ENCODE results near the gene SLC22A23. TPM values are rescaled to one million over a fixed set of nuclear protein-coding genes. Genes with fewer than 3 reads are reported as not detected.

SLC22A23 gene
- total RNA-seq, 2 donors from 2014 or later = 85.7 to 89.5 TPM

DNA sequence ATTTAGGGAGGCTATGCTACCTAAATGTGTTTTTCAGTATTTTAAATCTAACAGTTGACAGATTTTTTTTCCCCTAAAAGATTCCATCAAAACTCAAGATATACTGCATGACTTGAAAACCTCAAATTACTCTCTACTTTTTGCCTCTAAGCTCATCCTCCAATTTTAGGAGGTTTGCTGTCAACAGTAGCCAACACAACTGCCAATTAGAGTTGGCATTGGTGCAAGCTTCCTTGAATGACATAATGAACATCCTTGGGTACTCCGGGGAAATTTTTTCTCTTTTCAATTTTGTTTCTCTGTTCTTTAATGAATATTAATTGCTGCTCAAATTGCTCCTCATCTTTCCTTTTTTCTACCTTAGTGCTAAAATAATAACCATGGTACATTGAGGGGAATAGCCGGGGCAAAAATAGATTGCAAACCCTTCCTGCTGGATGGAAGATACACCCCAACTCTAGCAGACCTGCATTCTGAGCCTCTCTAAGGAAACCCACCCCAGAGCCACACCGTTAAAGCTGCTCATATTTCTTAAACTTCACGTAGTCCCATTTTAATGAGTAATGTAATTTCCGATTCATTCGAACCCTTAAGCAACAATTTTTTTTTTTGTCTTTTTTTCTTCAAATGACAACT lies 34.3 kb downstream of the SLC22A23 start:
- intact Hi-C loops (cut with DNase I) = no loop called here
- TF ChIP-seq CTCF (IDR thresholded peaks at IDR 0.05) = no peak
- no peaks in the 10 kb centered on the region for H3K4me1 ChIP-seq
- no peaks in the 10 kb centered on the region for H3K36me3 ChIP-seq
- H3K9ac ChIP-seq (ENCODE audit: low read depth in 2 of 2, low read length in 2 of 2) = no peak overlapping the region
- DNase-seq = no peak
- no peaks in the 10 kb centered on the region for H3K27me3 ChIP-seq
- no peaks in the 10 kb centered on the region for H3K9me3 ChIP-seq
- H3K27ac ChIP-seq = no peak overlapping the region
- no peak overlapping the region for H3K4me3 ChIP-seq

DNA sequence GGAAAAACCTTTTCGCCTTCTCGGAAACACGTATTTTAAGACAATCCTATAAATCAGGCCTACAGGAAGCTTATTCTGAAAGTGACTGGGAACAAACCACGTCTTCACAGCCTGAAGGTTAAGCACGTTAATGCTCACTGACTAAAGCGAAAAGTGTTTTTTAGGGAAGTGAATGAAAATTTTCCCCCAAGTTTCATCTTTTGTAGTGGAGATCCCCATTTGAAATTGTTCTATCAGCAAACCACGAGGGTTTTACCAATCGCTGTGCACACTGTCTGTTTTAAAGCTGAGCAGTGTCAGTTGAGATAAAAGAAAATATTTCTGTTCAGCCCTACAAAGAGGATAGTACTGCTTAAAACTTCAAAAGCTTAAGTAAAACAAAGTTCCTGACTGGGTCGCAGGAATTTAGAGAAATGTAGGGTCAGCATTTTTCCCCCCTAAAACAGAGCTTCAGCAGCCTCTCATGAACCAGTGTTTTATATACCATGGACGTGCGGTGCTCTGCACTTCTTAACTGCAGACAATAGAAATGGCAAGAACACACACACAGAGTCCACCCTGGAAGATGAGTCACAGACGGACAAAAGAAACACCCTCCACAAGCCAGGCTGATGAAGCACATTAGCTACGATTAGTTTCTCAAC lies 34.9 kb downstream of the SLC22A23 start:
- no peak for DNase-seq
- no peaks in the 10 kb centered on the region for H3K4me1 ChIP-seq
- no peak for TF ChIP-seq CTCF (IDR thresholded peaks at IDR 0.05)
- intact Hi-C loops (cut with DNase I) = no loop called here
- H3K9me3 ChIP-seq = no peaks in the 10 kb centered on the region
- no peak overlapping the region for H3K27ac ChIP-seq
- H3K4me3 ChIP-seq = no peak overlapping the region
- no peaks in the 10 kb centered on the region for H3K27me3 ChIP-seq
- H3K36me3 ChIP-seq = no peaks in the 10 kb centered on the region
- no peak overlapping the region for H3K9ac ChIP-seq (ENCODE audit: low read depth in 2 of 2, low read length in 2 of 2)

GRCh38 chr6:3421143-3421542 lies 35.7 kb downstream of the SLC22A23 start:
- no peak for DNase-seq
- H3K9me3 ChIP-seq = no peaks in the 10 kb centered on the region
- H3K27me3 ChIP-seq = no peaks in the 10 kb centered on the region
- no peak overlapping the region for H3K27ac ChIP-seq
- intact Hi-C loops (cut with DNase I) = no loop called here
- TF ChIP-seq CTCF (IDR thresholded peaks at IDR 0.05) = no peak
- H3K4me3 ChIP-seq = no peak overlapping the region
- H3K9ac ChIP-seq (ENCODE audit: low read depth in 2 of 2, low read length in 2 of 2) = no peak overlapping the region
- no peaks in the 10 kb centered on the region for H3K4me1 ChIP-seq
- no peaks in the 10 kb centered on the region for H3K36me3 ChIP-seq

- Histone ChIP-seq H3K9ac (ENCODE audit: low read depth in 2 of 2, low read length in 2 of 2) (no peak overlapping the region), H3K9me3 (no peaks in the 10 kb centered on the region), H3K36me3 (no peaks in the 10 kb centered on the region), H3K27ac (no peak overlapping the region), H3K27me3 (no peaks in the 10 kb centered on the region), H3K4me1 (no peaks in the 10 kb centered on the region), H3K4me3 (no peak overlapping the region)
- TF ChIP-seq CTCF (IDR thresholded peaks at IDR 0.05) = no peak
- intact Hi-C loops (cut with DNase I) = no loop called here
- no peak for DNase-seq
Measured at GRCh38 chr6:3419624-3420272, 37.1 kb downstream of the SLC22A23 start.

DNA sequence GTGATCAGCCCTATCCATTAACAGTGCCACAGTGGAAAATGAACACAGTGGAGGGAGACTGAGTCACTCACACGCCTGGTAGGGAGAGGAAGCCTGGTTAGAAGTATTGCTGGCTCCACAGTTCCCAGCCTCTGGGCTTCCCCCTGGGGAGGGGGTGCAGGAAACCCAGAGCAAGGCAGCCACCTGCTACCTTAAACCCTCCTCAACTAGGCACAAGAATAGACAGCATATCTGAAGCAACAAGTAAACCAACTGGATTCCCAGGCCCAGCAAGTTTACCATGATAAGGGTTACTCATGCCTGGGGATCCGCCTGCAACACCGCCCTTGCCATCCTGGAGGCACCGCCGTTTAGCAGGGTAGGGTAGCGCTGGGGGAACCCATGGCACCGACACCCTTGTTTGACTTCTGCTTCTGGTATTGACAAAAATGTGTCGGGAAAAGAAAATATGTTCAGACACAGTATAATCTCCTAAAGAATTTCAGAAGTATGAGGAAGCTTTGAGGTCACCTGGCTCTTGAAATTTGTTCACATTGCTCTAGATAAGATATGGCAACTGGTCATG lies 38.3 kb downstream of the SLC22A23 start:
- H3K4me3 ChIP-seq = no peak overlapping the region
- H3K27ac ChIP-seq = no peak overlapping the region
- peak; percentile 66 for DNase-seq
- H3K4me1 ChIP-seq = no peaks in the 10 kb centered on the region
- H3K9me3 ChIP-seq = no peaks in the 10 kb centered on the region
- H3K36me3 ChIP-seq = no peaks in the 10 kb centered on the region
- no peaks in the 10 kb centered on the region for H3K27me3 ChIP-seq
- intact Hi-C loops (cut with DNase I) = no loop called here
- no peak overlapping the region for H3K9ac ChIP-seq (ENCODE audit: low read depth in 2 of 2, low read length in 2 of 2)
- TF ChIP-seq CTCF (IDR thresholded peaks at IDR 0.05) = no peak

All from colonic mucosa (tissue), 4 donors.